ENCODE results near the gene IL17REL.

IL17REL gene

DNA sequence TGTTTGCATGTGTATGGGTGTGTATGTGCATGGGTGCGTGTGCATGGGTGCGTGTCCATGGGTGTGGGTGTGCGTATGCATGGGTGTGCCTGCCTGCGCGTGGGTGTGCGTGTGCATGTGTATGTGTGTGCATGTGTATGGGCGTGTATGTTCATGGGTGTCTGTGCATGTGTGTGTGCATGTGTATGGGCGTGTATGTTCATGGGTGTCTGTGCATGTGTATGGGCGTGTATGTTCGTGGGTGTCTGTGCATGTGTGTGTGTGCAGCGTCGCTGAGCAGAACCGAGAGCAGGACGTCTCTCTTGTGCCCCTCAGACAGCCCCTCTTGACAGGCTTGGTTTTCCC is 13.9 kb downstream of the IL17REL start:
- no peaks in the 10 kb centered on the region for H3K36me3 Mint-ChIP-seq (ENCODE audit: low read depth)
- H3K9me3 Mint-ChIP-seq: no peaks in the 10 kb centered on the region

DNA sequence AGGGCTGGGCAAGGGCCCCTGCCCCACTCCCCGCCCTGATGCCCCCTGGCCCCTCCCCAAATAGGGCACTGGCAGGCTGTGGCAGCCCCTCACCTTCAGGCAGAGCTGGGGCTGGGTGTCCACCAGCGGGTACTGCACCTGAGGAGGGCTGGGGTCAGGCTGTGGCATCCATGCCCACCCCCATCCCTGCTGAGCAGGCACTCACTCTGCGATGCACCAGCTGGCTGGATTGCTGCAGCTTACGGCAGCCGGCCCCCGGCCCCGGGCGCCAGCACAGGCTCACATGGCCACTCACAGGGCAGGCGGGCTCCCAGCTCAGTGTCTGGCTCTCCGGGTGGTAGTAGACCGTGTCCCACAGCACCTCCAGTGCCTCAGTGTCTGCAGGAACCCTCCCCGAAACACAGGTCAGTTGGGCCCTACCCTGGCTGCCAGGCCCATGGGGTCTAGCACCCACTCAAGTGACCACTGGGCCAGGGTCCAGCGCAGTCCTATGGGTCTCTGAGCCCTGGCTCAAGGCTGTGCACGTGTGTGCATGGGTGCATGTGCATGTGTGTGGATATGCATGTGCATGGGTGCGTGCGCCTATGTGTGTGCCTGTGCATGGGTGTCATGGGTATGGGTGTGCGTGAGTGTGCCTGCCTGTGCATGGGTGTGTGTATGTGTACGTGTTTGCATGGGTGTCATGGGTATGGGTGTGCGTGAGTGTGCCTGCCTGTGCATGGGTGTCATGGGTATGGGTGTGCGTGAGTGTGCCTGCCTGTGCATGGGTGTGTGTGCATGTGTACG is 14.4 kb downstream of the IL17REL start:
- peak overlapping the region; percentile 5 to 41 (median 38) for H3K4me3 Mint-ChIP-seq
- TF ChIP-seq, protein P1, sequence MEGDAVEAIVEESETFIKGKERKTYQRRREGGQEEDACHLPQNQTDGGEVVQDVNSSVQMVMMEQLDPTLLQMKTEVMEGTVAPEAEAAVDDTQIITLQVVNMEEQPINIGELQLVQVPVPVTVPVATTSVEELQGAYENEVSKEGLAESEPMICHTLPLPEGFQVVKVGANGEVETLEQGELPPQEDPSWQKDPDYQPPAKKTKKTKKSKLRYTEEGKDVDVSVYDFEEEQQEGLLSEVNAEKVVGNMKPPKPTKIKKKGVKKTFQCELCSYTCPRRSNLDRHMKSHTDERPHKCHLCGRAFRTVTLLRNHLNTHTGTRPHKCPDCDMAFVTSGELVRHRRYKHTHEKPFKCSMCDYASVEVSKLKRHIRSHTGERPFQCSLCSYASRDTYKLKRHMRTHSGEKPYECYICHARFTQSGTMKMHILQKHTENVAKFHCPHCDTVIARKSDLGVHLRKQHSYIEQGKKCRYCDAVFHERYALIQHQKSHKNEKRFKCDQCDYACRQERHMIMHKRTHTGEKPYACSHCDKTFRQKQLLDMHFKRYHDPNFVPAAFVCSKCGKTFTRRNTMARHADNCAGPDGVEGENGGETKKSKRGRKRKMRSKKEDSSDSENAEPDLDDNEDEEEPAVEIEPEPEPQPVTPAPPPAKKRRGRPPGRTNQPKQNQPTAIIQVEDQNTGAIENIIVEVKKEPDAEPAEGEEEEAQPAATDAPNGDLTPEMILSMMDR (IDR thresholded peaks at IDR 0.05; ENCODE audit: unreplicated experiment in 3 of 3): no peak
- peak overlapping the region in 1 of 3 experiments; percentile 32 for H3K27ac Mint-ChIP-seq
- H3K4me1 Mint-ChIP-seq: peaks cover 16% of the 10 kb centered on the region
- H3K36me3 Mint-ChIP-seq (ENCODE audit: low read depth): no peaks in the 10 kb centered on the region
- no peaks in the 10 kb centered on the region for H3K9me3 Mint-ChIP-seq
- peaks cover 44% of the 10 kb centered on the region for H3K27me3 Mint-ChIP-seq (ENCODE audit: low read depth)

More for the DNA sequence above, 13.9 kb downstream of the IL17REL start:
- H3K27me3 Mint-ChIP-seq (ENCODE audit: low read depth): peaks cover 44% of the 10 kb centered on the region
- peak overlapping the region; percentile 5 to 41 (median 38) for H3K4me3 Mint-ChIP-seq
- TF ChIP-seq, protein P1 (IDR thresholded peaks at IDR 0.05; ENCODE audit: unreplicated experiment in 3 of 3): no peak
- peaks cover 16% of the 10 kb centered on the region for H3K4me1 Mint-ChIP-seq
- H3K27ac Mint-ChIP-seq: peak overlapping the region in 1 of 3 experiments; percentile 32

DNA sequence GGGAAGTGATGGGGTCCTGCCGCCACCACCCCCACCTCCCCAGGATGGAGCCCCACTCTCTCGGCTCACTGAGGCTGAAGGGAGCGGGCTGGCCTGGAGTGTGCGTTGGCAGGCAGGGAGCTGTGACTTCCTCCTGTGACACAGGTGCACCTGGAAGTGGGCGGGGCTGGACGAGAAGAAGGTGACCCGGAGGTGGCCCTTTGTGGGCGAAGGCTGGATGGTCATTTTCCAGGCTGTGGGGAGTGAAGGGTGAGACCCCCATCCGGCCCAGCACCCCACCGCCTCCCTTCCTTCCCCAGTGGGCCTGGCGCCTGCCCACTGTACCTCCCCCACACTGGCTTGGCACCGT is 15.3 kb downstream of the IL17REL start:
- no peaks in the 10 kb centered on the region for H3K36me3 Mint-ChIP-seq (ENCODE audit: low read depth)

DNA sequence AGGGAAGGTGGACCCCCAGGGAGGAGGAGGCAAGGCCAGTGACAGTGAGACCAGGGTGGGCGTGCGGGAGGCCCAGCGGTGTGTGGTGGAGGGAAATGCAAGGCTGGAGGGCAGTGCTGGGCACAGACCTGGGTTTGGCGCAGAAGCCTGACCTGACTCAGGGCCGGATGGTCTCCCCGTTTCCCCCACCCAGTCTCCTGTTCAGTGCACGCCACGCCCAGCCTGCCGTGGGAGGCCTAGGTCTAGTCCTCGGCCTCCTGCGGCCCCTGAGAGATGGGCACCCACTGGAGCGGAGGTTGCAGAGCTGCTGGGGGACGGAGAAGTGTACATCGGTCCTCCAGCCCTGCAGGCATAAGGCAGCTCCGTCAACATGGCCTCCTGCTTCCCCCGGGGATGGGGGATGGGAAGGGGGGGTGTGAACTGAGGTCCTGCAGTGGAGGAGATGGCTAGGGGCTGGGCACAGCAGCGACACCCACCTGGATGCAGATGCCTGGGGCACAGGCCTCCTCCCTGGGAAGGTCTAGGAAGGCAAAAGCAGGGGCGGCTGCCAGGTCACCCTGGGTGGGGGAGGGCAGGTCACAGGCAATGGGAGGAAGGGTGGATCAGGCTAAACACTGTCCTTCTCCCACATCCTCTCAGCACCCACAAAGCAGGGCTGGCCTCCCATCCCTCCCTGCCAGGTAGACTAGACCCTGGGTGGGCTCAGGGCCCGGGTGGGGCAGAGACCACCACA is 15.9 kb downstream of the IL17REL start:
- Mint-ChIP-seq H3K9me3 (peaks cover 5% of the 10 kb centered on the region), H3K4me3 (no peak overlapping the region), H3K27me3 (ENCODE audit: low read depth) (peaks cover 34% of the 10 kb centered on the region), H3K36me3 (ENCODE audit: low read depth) (no peaks in the 10 kb centered on the region), H3K27ac (no peak overlapping the region), H3K4me1 (peaks cover 6% of the 10 kb centered on the region)
- TF ChIP-seq, protein P1 (IDR thresholded peaks at IDR 0.05; ENCODE audit: unreplicated experiment in 3 of 3): no peak

More for the DNA sequence above, 15.3 kb downstream of the IL17REL start:
- Mint-ChIP-seq H3K9me3 (peaks cover 3% of the 10 kb centered on the region), H3K4me3 (no peak overlapping the region), H3K27me3 (ENCODE audit: low read depth) (peaks cover 39% of the 10 kb centered on the region), H3K27ac (no peak overlapping the region), H3K4me1 (peaks cover 11% of the 10 kb centered on the region)
- TF ChIP-seq, protein P1 (IDR thresholded peaks at IDR 0.05; ENCODE audit: unreplicated experiment in 3 of 3): no peak

DNA sequence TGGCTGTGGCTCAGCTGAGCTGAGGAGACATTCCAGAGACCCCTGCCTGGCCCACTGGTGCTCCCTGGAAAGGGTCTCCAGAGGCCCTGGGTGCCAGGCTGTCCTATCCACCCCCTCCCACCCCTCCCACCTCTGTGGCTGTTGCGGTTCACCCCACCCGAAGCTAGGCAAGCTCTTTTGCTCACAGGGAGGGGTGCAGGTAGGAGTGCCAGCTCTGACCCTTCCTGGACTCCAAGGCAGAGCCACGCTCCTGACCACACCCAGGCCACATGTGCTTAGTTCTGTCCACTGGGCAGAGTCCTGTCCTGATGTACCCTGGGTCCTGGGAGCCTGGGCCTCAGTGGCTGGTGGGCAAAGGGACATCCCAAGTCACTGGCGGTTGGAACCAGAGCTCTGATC is 16.4 kb downstream of the IL17REL start:
- no peak overlapping the region for H3K27ac Mint-ChIP-seq
- H3K4me3 Mint-ChIP-seq: no peak overlapping the region
- H3K36me3 Mint-ChIP-seq (ENCODE audit: low read depth): no peaks in the 10 kb centered on the region
- H3K27me3 Mint-ChIP-seq (ENCODE audit: low read depth): peaks cover 32% of the 10 kb centered on the region
- TF ChIP-seq, protein P1 (IDR thresholded peaks at IDR 0.05; ENCODE audit: unreplicated experiment in 3 of 3): no peak
- peaks cover 9% of the 10 kb centered on the region for H3K9me3 Mint-ChIP-seq
- peaks cover 5% of the 10 kb centered on the region for H3K4me1 Mint-ChIP-seq
